Body of pancreas (tissue), 4 donors: ENCODE results near the gene PDHX.

Experiments used
- POLR2A ChIP-seq, 3 donors: fragments of 450-650 bp; IDR thresholded peaks; one replicate each; pipeline ENCODE4 v1.6.1; 2016; ENCODE audit warnings: antibody characterized with exemption in 3 of 3, mild to moderate bottlenecking in 2 of 3
- TF ChIP-seq, protein P1 (sequence below), 7 experiments: fragments of 450-650 bp in 4 of 7; fragments of 200-600 bp in 3 of 7; sonication (generic) in 3 of 7; IDR thresholded peaks; one replicate each; pipeline ENCODE4 v1.5.1; 2016 to 2019; ENCODE audit warnings: antibody characterized with exemption in 7 of 7

- no peak for TF ChIP-seq POLR2A (IDR thresholded peaks at IDR 0.05)
- TF ChIP-seq, protein P1, sequence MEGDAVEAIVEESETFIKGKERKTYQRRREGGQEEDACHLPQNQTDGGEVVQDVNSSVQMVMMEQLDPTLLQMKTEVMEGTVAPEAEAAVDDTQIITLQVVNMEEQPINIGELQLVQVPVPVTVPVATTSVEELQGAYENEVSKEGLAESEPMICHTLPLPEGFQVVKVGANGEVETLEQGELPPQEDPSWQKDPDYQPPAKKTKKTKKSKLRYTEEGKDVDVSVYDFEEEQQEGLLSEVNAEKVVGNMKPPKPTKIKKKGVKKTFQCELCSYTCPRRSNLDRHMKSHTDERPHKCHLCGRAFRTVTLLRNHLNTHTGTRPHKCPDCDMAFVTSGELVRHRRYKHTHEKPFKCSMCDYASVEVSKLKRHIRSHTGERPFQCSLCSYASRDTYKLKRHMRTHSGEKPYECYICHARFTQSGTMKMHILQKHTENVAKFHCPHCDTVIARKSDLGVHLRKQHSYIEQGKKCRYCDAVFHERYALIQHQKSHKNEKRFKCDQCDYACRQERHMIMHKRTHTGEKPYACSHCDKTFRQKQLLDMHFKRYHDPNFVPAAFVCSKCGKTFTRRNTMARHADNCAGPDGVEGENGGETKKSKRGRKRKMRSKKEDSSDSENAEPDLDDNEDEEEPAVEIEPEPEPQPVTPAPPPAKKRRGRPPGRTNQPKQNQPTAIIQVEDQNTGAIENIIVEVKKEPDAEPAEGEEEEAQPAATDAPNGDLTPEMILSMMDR (IDR thresholded peaks at IDR 0.05) = no peak
Measured at GRCh38 chr11:34971928-34972327, 55.5 kb downstream of the PDHX start.
